GM18502 (cell line): ENCODE measurements around the gene KBTBD4.

Source experiments
- ATAC-seq: cut with Tn5 transposase; IDR thresholded peaks from one replicate; pipeline ENCODE4 v1.9.1; 2021; ENCODE audit warnings: mild to moderate bottlenecking; ENCODE audit not compliant: unreplicated experiment, poor library complexity

Gene KBTBD4

DNA sequence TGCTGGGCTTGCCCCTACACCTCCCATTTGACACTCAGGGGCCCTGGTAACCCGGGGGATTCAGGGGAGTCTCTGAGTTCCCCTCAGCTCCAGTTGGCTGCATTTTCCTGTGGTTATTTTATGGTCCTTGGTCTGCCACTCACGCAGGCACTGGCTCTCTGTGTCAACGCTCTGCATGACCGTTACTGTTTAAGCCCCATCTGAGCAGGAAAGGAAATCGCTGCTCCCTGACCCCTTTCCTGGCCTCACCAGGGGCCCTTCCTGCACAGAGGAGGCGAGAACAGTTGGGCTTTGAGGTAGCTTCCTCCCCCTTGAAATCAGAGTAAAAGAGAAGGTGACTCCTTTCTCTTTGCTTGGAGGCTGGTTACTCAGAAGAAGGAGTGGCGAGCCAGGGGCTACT, 13.0 kb upstream of the KBTBD4 start:
- no peak for ATAC-seq

DNA sequence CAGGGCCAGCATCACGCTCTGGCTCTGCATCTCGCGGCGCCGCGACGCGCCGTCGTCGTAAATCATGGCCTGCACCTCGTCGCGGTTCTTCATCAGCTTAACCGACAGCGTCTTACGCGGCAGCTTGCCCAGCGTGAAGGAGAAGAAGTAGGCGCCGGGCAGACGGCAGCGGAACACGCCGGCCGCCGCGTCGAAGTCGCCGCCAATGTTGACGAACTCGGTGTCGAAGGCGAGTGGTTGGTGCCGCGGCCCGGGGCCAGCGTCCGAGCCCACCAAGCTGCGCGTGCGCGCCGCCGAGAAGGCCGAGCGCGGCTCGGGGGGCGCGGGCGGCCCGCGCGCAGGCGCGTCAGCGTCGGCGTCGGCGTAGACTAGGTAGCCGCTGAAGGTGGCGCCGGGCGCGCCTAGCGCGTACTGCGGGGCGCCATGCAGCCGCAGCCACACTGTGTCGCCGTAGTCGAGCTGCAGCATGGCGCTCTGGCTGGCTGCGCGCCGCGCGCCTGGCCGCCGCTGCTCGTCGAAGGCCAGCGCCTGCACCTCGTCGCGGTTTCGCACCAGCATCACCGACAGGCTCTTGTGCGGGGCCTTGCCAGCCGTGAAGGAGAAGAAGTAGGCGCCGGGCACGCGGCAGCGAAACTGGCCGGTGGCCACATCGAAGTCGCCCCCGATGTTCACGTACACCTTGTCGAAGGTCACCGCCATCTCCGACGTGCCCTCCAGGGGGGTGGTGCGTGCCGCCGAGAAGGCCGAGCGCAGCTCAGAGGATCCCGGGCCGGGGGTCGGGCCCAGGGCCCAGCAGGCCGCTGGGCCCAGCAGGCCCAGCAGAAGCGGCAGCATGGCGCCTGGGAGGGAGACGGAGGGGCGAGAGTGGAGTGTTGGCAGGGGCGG, 11.4 kb upstream of the KBTBD4 start:
- no peak for ATAC-seq

DNA sequence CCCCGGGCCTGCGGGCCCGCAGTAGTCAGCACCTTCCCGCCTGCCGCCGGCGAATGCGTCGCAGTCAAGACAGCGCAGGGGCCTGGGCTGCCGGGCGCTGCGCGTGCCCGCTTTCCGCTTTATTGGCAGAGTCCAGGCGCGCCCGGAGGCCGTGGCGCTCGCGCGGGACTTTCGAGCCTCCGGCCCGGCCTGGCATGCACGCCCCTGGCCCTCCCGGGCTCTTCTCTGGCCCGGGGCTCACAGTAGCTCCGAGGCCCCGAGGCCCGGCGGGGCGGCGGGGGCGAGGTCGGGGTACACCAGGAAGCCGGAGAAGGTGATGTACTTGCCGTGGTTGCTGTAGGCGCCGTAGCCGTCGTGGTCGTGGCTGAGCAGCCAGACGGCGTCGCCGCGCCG, 10.8 kb upstream of the KBTBD4 start:
- ATAC-seq: no peak

DNA sequence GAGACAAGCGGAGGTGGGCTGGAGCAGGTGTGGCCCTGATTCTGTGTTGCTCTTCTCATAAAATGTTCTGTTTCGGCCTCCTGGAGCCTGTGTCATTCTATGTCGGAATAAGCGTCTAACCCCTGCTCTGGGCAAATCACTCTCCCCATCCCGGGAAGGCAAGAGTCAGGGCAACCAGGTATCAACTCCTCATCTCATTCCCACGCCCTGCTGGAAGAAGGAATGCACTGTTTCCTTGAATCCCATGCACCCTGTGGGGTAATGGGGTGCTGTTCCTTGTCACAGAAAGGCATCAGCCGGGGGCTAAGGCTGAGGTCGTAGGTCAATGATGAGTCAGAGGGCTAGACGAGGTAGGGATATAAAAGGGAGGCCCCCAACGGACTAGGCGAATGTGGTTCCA, 10.3 kb upstream of the KBTBD4 start:
- ATAC-seq: no peak

DNA sequence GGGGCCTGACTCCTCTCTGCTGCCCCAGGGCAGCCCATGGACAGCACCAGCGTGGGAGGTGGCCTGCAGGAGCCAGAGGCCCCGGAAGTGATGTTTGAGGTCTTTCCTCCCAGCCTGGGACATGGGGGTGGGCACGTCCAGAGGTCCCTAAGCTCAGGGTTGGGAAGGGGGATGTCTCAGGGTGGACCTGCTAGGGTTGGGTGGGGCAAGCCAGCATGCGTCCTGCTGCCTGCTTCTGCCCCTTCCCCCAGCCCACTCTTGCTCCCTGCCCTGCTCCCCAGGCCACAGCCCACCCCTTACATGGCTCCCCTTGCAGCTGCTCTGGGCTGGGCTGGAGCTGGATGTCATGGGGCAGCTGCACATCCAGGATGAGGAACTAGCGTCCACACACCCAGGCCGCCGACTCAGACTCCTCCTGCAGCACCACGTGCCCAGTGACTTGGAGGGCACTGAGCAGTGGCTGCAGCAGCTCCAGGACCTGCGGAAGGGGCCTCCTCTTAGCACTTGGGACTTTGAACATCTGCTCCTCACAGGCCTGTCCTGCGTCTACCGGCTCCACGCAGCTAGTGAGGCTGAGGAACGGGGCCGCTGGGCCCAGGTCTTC, 9.1 kb upstream of the KBTBD4 start:
- no peak for ATAC-seq

DNA sequence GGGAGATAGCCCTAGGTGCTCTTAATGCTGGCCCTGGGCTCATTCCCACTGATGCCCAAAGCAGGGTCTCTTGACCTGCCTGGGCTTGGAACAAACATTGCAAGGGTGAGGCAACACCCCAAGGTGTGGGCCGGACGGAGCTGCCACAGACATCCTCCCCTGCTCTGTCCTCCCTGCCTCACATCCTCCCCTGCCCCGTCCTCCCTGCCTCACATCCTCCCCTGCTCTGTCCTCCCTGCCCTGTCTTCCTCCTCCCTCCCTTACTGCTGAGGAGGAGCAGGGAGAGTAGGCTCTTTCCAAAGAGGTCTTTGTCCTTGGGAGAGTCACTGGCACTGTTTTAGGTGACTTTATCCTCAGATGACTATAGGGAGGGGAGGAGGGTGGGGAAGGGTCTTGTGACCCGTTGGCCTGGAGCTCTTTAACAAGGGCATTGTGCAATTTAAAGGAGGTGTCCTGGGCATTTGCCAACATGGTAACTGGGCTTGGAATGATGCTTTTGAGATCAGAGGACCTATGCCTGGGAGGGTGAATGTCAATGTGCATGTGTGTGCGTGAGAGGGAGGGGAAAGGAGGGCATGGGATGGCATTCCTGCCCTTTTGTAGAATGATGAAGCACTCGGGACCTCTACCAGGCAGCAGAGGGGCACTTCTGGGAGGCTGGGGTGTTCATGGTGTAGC, 8.4 kb upstream of the KBTBD4 start:
- no peak for ATAC-seq

DNA sequence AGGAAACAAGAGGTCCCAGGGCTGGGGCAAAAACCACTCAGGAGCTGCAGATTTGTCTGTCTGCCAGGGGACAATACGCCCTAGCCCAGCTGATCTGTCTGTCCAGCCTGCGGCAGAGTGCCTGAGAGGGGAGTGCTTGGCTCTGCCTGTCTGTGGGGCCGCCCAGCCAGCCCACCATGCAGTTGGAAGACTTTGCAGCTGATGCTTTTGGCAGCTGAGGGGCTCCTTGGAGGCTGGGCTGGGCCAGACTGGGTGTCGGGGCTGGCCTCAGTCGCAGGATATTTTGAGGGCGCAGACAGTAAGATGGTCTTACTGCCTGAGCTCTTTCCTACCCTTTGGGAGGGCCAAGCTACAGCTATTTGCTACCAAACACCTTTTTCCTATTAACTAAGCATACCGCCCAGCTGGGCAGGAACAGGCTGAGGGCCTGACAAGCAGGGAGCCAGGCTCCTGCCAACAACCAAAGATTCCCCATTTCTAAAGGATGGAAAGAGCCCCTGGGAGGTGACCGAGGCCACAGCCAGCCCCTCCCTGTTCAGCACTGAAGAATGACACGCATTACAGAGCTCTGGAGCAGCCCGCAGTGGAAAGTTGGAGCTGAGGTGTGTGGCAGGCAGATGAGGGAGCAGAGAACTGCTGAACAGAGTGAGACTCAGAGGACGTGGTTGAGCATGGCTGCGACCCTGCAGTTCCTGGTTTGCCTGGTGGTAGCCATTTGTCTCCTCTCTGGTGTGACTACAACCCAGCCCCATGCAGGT, 7.5 kb upstream of the KBTBD4 start, which contains the start of gene FAM180B:
TSS of gene FAM180B (plus strand) at position 581 of the 758 bp plus-strand sequence. CDS start at position 672, 91 bp downstream.
- ATAC-seq: no peak

DNA sequence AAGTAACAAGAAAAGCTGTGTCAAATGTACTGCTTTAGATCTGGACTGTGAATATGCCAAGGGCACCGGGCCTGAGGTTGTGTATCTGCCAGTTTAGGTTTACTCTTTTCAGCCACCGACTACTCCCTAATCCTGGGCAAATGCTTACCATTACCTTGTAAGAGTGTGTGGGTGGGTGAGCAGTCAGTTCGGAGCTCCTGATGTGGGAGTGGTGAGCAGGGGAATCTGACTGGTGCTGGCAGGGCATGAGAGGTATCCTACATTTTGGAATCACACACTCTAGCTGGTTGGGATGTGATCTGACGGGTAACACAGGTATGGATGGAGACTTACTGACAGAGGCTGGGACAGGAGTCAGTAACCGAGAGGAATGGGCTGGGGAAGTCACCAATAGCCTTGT, 5.1 kb upstream of the KBTBD4 start:
- no peak for ATAC-seq

DNA sequence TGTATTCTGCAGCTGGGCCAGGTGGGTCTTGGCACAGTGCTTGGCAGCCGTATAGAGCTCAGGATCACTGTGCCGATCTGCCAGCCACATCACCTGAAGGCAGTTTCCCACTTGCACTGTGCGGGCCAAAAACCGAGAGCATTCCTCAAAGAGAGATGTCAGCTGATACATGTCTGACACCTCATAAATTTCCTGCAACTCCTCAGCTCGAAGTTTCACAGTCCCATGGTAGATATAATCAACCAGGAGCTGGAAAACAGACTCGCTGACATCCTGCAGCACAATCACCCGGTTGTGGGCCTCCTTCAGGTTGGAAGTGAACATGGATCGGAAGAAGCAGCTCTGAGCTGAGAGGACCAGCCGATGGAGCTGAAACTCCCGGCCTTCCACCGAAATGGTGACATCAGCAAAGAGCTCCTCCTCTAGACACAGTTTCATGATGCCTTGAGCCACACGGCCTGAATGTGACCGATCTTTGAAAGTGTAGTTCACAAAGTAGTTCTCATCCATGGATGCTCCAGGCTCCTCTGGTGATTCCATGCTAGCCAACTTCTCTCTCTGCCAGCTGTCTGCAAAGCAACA, 1.2 kb downstream of the KBTBD4 start:
- no peak for ATAC-seq

DNA sequence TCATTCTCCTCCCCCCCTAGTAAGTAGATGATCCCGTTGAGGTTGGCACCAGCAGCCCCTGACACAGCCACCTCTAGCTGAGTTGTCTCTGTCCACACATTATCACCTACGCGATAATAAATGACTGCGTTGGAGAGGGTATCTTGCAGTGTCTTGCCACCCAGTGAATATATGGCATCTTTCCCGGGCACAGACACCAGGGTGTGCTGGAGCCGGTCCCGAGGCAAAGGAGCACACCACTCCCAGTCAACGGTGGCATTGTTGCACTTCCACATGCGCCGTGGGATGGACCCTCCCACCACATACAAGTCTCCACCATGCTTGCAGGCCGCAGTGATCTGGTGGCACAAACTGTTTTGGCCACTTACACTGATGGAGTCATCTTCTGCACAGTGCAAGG, 5.4 kb downstream of the KBTBD4 start:
- no peak for ATAC-seq

DNA sequence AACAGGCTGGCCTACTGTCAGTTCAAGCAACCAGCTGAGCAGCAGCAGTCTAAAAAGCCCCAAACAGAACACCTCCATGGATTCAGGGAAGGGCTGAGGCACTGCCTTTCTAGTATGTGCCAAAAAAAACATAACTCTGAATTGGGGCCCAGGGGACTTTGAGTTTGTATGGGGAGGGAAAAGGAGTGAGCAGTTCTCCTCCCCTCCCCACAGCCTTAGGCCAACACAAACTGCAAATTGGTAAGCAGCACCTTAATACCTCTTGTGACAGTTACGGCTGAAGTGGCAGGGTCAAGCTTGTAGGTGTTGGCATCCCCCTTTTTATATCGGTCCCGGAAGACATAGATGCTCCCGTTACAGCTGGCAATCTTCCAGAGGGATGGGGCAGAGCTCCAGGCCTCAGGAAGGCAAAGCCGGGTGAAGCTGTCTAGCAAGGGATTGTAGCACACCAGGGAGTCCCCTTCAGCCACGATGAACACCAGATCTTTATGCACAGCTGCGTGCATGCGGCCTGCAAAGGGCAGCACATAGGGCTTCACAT, 6.0 kb downstream of the KBTBD4 start:
- ATAC-seq: no peak

DNA sequence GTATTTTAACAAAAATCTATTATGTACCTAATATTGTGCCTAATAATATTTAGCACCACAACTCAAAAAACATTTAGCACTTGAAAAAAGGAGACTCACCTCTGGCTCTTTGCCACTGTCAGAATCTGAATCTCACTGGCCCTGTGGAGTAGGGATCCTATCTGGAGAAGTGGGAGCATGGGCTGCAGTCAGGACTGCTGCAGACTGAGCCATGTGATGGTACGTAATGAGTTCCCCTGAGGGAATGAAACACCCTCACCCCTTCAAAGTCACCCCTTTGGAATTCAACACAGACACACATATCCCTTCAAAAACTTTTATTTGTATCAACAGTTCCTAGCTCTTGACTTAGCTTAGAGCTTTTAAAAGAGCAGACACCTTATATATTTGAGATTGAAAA, 6.9 kb downstream of the KBTBD4 start:
- no peak for ATAC-seq

DNA sequence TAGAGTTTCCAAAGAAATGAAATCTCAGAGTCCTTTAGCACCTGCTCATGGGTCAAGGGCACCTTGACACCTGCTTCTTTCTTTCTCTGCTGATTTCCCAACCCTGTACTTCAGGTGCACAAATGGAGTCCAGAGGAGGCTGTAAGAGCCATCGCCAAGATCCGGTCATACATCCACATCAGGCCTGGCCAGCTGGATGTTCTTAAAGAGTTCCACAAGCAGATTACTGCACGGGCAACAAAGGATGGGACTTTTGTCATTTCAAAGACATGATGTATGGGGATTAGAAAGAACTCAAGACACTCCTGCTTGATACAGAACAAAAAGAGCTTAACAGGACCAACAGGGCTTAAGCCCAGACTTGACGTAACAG, 7.4 kb downstream of the KBTBD4 start:
- no peak for ATAC-seq

DNA sequence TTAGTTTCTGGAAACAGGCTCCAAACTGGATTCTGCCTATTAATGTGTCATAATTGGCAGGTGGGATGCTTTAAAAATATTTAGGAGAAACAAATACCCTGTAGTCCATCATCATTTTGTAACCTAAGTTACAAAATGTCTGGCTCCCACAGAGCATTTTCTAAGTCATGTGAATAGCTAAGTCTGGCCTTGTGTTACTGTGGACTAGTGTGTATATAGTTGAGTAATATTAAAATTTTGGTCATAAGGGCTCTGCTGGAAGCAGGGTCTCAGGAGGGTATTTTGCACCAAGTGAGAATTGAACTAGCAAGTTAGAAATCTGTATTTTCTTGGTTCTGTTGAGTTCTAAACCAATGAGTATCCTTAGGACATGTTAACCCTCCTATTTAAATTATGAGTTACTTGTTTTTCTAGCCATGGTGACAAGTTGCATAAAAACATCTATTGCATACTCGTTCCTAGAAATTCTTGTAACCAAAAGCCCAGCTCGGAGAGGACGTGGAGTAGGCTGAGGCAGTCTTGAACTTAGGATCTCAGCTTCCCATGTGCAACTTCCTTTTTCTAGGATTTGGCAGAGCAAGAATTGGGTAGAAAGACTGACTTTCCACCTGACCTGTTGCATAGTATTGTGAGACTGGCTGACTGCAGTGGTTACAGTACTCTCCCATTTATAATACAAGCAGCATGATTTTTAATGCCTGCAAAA, 8.0 kb downstream of the KBTBD4 start:
- ATAC-seq: no peak

DNA sequence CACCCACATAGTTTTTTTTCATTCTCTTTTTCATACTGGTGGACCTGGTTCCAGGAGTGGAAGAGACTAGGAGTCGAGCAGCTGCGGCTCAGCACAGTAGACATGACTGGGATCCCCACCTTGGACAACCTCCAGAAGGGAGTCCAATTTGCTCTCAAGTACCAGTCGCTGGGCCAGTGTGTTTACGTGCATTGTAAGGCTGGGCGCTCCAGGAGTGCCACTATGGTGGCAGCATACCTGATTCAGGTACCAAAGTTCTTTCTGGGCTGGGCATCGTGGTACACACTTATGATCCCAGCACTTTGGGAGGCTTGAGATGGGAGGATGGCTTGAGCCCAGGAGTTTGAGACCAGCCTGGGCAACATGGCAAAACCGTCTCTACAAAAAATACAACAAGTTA, 9.1 kb downstream of the KBTBD4 start:
- ATAC-seq: no peak

DNA sequence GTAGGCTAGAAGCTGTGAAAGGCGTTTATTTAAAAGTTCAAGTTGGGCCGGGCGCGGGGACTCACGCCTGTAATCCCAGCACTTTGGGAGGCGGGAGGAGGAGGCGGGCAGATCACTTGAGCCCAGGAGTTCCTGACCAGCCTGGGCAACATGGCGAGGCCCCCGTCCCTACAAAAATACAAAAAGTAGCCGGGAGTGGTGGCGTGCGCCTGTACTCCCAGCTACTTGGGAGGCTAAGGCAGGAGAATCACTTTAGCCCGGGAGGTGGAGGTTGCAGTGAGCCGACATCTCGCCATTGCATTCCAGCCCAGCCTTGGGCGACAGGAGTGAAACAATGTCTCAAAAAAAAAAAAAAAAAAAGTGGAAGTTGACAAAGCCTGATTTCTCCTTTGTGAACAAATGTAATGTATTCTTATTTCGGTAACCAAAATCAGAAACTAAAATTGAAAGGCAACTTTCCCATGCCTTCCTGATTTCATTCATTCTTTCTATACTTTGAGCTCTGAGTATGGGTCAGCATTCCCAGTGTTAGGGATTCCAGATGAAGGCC, 12.5 kb downstream of the KBTBD4 start:
- ATAC-seq: peak; percentile 16

DNA sequence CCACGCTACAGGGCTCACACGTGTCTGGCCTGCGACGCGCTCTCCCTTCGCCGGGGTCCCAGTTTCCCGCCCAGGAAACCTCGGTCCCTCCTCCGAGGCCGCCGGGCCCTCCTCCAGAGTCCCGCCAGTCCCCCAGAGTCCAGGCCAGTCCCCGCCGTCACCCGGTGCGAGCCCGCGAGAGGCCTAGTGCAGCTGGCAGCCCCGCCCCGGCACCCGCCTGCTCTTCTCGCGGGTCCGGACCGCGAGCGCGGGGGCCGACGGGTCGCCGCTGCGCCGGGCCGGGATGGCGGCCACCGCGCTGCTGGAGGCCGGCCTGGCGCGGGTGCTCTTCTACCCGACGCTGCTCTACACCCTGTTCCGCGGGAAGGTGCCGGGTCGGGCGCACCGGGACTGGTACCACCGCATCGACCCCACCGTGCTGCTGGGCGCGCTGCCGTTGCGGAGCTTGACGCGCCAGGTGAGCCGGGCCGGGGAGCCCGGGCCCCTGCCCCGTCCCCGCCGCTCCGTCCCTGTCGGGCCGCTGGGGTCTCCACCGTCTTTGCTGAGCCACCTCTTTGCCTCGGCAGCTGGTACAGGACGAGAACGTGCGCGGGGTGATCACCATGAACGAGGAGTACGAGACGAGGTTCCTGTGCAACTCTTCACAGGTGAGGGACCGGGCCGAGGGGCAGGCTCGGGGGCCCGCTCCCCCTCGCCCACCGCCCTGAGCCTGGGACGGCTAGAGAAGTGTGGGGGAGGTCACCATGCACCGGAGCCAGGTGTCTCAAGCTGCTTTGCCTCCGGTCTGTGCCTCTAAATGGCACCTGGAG, 13.2 kb downstream of the KBTBD4 start, which contains the start of gene PTPMT1:
TSS of gene PTPMT1 (plus strand) at position 260 of the 809 bp plus-strand sequence. CDS start at position 284, 24 bp downstream.
- ATAC-seq: peak; percentile 84

DNA sequence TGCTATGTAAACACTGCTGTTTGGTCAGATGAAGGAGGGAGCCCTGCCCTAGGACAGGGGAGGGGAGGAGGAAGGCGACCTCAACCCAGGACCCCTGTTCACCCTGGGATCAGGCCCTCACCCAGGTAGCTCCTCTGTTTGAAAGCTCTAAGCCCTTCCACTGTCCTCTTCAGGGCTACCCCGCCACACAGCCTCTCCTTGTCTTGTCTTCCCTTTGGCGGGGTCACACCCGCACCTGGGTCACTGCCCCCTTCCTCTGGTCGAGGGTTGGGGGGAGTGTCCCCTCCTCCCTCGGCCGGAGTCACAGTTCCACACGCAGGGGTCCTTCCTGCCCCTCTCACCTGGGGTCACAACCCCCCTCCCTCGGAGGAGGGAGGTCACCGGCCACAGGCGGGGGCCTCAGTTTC, 13.8 kb downstream of the KBTBD4 start:
- ATAC-seq: no peak
